Kidney glomerular epithelial cell (primary cell): Measurements from ENCODE around the gene VAV2.

Source experiments
- DNase-seq: peaks from one replicate; lab custom pipeline; 2025; lab: John Stamatoyannopoulos, UW

The VAV2 gene

GRCh38 chr9:133980864-133981588 is 11.1 kb downstream of the VAV2 start:
- DNase-seq, result no peak

- DNase-seq, result peak; percentile 59
Observed at GRCh38 chr9:133979921-133980863, 11.9 kb downstream of the VAV2 start.

GRCh38 chr9:133979273-133979920 is 12.7 kb downstream of the VAV2 start:
- DNase-seq, result no peak

GRCh38 chr9:133978899-133979272 is 13.2 kb downstream of the VAV2 start:
- DNase-seq, result no peak

- no peak for DNase-seq
Observed at GRCh38 chr9:133978226-133978898, 13.8 kb downstream of the VAV2 start.

- no peak for DNase-seq
Observed at GRCh38 chr9:133977421-133978201, 14.5 kb downstream of the VAV2 start.

- no peak for DNase-seq
Observed at GRCh38 chr9:133976887-133977286, 15.2 kb downstream of the VAV2 start.

- DNase-seq, result no peak
Observed at GRCh38 chr9:133976191-133976861, 15.8 kb downstream of the VAV2 start.

GRCh38 chr9:133975511-133975910 is 16.6 kb downstream of the VAV2 start:
- no peak for DNase-seq

- no peak for DNase-seq
Observed at GRCh38 chr9:133974631-133975341, 17.3 kb downstream of the VAV2 start.

- no peak for DNase-seq
Observed at GRCh38 chr9:133973791-133974630, 18.1 kb downstream of the VAV2 start.

GRCh38 chr9:133973111-133973790 is 18.9 kb downstream of the VAV2 start:
- DNase-seq, result no peak

- peak; percentile 27 for DNase-seq
Observed at GRCh38 chr9:133971981-133972941, 19.9 kb downstream of the VAV2 start.

- DNase-seq, result no peak
Observed at GRCh38 chr9:133971121-133971951, 20.8 kb downstream of the VAV2 start.

- DNase-seq, result no peak
Observed at GRCh38 chr9:133970581-133971058, 21.5 kb downstream of the VAV2 start.
